BLaER1 treated with 17β-estradiol and CSF1 and Interleukin-3, amounts not matched to agents 10 nM and 100 nM (cell line): Measurements from ENCODE around the gene SLC9A8.

Source experiments
- H3K27ac ChIP-seq, 11 experiments: shearing (Covaris generic); formaldehyde crosslinking; 2 replicates each; pipeline ENCODE4 v1.8.1; 2022
- H3K27me3 ChIP-seq, 11 experiments: shearing (Covaris generic); formaldehyde crosslinking; 2 replicates each; pipeline ENCODE4 v1.8.1; 2022
- H3K36me3 ChIP-seq, 11 experiments: shearing (Covaris generic); formaldehyde crosslinking; 2 replicates each; pipeline ENCODE4 v1.8.1; 2022
- H3K4me1 ChIP-seq, 10 experiments: shearing (Covaris generic); formaldehyde crosslinking; 2 replicates each; pipeline ENCODE4 v1.8.1; 2022
- H3K4me2 ChIP-seq, 11 experiments: shearing (Covaris generic); formaldehyde crosslinking; 2 replicates each; pipeline ENCODE4 v1.8.1; 2022
- H3K4me3 ChIP-seq, 10 experiments: shearing (Covaris generic); formaldehyde crosslinking; 2 replicates each; pipeline ENCODE4 v1.8.1; 2022
- H3K9ac ChIP-seq, 11 experiments: shearing (Covaris generic); formaldehyde crosslinking; 2 replicates each; pipeline ENCODE4 v1.8.1; 2022
- H3K9me3 ChIP-seq, 11 experiments: shearing (Covaris generic); formaldehyde crosslinking; replicated peaks in 1 of 11; 2 replicates each; pipeline ENCODE4 v1.8.1; 2022
- H4K20me1 ChIP-seq, 11 experiments: shearing (Covaris generic); formaldehyde crosslinking; 2 replicates each; pipeline ENCODE4 v1.8.1; 2022
- Cebpa-rat ChIP-seq, 11 experiments: shearing (Covaris generic); IDR thresholded peaks; 2 replicates each; pipeline ENCODE4 v1.8.1; 2022

SLC9A8 gene

DNA sequence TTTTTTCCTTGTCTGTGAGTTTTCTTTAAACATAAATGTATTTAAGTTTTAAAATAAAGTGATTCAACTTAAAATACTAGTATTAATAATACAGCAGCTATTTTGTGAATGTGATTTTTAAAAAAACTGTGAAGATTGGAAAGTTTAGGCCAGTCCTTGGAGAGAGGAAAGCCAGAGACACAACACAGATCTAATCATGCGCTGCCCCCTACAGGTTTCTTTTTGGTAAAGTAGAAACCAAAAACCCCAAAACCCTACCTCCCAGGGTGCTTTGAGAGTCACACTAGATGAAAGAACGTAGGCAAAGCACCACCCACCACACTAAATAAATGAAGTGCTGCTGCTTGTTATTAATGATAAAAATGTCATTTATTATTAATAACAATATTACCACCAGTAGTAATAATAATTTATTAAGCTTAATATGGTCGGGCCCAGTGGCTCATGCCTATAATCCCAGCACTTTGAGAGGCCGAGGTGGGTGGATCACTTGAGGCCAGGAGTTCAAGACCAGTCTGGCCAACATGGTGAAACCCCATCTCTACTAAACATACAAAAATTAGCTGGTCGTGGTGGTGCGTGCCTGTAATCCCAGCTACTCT lies 33.7 kb downstream of the SLC9A8 start:
- no peak overlapping the region for H3K4me3 ChIP-seq
- TF ChIP-seq Cebpa-rat (IDR thresholded peaks at IDR 0.05), result no peak

DNA sequence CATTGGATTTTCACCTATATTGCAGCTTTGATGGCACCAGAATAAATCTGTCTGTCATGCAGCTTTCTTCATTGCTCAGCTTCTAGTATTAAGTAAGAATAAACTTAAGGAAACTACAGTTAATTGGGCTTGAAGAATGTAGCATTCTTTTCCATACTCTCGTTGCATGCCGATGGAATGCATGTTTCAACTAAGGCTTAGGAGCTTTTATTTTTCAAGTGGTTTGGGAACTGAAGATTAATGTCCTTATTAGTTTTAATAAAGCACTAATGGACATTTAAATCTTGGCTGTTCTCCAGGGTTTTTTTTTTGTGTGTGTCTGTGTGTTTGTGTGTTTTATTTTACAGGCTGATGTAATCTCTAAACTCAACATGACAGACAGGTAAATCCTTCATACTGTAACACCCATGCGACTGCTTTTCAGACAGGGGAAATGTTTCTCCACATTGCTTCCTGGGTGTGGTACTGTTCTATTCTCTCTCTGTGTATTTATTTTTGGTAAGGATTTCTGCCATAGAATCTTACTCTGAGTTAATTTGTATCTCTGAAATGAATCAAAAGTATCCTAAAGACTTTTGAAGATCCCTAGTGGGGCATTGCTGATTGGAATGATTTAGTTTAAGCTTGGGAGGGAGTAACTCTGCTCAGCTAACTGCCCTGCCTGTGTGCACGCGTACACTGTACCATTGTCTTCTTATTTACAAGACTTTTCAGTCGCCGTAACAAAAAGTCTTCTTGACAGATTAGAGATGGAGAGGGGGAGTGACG lies 38.0 kb downstream of the SLC9A8 start:
- Histone ChIP-seq H3K27me3 (no peaks in the 10 kb centered on the region), H3K4me2 (peak overlapping the region in 5 of 11 experiments; percentile 5 to 65 (median 40); a peak in 9 of 22 replicates), H3K36me3 (peaks cover 28 to 81% (median 61%) of the 10 kb centered on the region in 11 experiments), H3K9me3 (no peaks in the 10 kb centered on the region), H3K27ac (peak overlapping the region in 1 of 11 experiments; percentile 21; a peak in 1 of 22 replicates), H3K9ac (peak overlapping the region in 1 of 11 experiments; percentile 29; a peak in 1 of 22 replicates), H4K20me1 (peaks cover 0 to 3% (median 0%) of the 10 kb centered on the region in 11 experiments; a peak in 1 of 22 replicates), H3K4me3 (no peak overlapping the region), H3K4me1 (peaks cover 0 to 18% (median 10%) of the 10 kb centered on the region in 10 experiments; a peak in 12 of 20 replicates)
- TF ChIP-seq Cebpa-rat (IDR thresholded peaks at IDR 0.05), result no peak

More for the DNA sequence above, 33.7 kb downstream of the SLC9A8 start:
- Histone ChIP-seq H4K20me1 (peaks cover 0 to 6% (median 0%) of the 10 kb centered on the region in 11 experiments; a peak in 2 of 22 replicates), H3K27ac (no peak overlapping the region), H3K27me3 (no peaks in the 10 kb centered on the region), H3K36me3 (peaks cover 27 to 61% (median 56%) of the 10 kb centered on the region in 11 experiments), H3K4me1 (peaks cover 0 to 14% (median 10%) of the 10 kb centered on the region in 10 experiments; a peak in 15 of 20 replicates), H3K9ac (no peak overlapping the region), H3K4me2 (no peak overlapping the region), H3K9me3 (peaks cover 0 to 9% (median 4%) of the 10 kb centered on the region in 11 experiments; a peak in 8 of 22 replicates)

GRCh38 chr20:49851231-49851705 lies 38.6 kb downstream of the SLC9A8 start:
- Histone ChIP-seq H3K4me2 (peak overlapping the region in 5 of 11 experiments; percentile 5 to 65 (median 40); a peak in 9 of 22 replicates), H3K27me3 (no peaks in the 10 kb centered on the region), H3K27ac (peak overlapping the region in 1 of 11 experiments; percentile 21; a peak in 1 of 22 replicates), H3K9ac (peak overlapping the region in 1 of 11 experiments; percentile 29; a peak in 1 of 22 replicates), H3K36me3 (peaks cover 34 to 87% (median 67%) of the 10 kb centered on the region in 11 experiments), H3K9me3 (no peaks in the 10 kb centered on the region), H3K4me3 (no peak overlapping the region), H3K4me1 (peaks cover 0 to 18% (median 10%) of the 10 kb centered on the region in 10 experiments; a peak in 12 of 20 replicates), H4K20me1 (peaks cover 0 to 3% (median 0%) of the 10 kb centered on the region in 11 experiments; a peak in 1 of 22 replicates)
- TF ChIP-seq Cebpa-rat (IDR thresholded peaks at IDR 0.05), result no peak

DNA sequence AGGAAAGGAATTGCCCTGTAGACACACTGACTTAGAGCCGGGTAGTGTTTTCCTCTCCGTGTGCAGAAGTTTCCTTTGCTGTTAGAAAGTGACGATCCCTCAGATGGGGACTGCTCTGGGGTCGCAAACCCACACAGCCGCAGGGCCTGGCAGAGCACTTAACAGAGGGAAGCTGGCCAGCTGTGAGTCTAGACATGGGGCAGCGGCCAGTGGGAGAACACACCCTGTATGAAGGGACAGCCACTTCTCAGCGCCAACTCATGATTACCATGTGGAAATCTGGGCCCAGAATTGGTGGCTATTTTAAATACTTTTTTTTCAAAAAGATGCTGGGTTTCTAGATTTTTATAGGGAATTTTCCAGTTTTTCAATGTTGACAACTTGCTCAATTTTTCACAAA lies 39.4 kb downstream of the SLC9A8 start:
- no peak for TF ChIP-seq Cebpa-rat (IDR thresholded peaks at IDR 0.05)
- Histone ChIP-seq H3K27ac (0 out of 22 replicates have a peak overlapping the region, but pooled peaks of 1 of the 11 experiments have one; percentile 21), H3K4me3 (no peak overlapping the region), H3K36me3 (peaks cover 41 to 94% (median 74%) of the 10 kb centered on the region in 11 experiments), H4K20me1 (no peaks in the 10 kb centered on the region), H3K9me3 (no peaks in the 10 kb centered on the region), H3K27me3 (no peaks in the 10 kb centered on the region), H3K4me2 (no peak overlapping the region), H3K9ac (0 out of 22 replicates have a peak overlapping the region, but pooled peaks of 1 of the 11 experiments have one; percentile 23), H3K4me1 (peaks cover 0 to 18% (median 10%) of the 10 kb centered on the region in 10 experiments; a peak in 12 of 20 replicates)

- no peaks in the 10 kb centered on the region for H3K9me3 ChIP-seq
- no peak overlapping the region for H3K4me2 ChIP-seq
- H3K9ac ChIP-seq, result no peak overlapping the region
- H3K4me1 ChIP-seq, result peaks cover 0 to 18% (median 10%) of the 10 kb centered on the region in 10 experiments; a peak in 12 of 20 replicates
- no peak overlapping the region for H3K27ac ChIP-seq
- no peaks in the 10 kb centered on the region for H4K20me1 ChIP-seq
- H3K36me3 ChIP-seq, result peaks cover 47 to 98% (median 80%) of the 10 kb centered on the region in 11 experiments
- H3K27me3 ChIP-seq, result no peaks in the 10 kb centered on the region
- no peak for TF ChIP-seq Cebpa-rat (IDR thresholded peaks at IDR 0.05)
- H3K4me3 ChIP-seq, result no peak overlapping the region
These were observed 40.0 kb downstream of the SLC9A8 start for GRCh38 chr20:49852522-49853080.

- H3K36me3 ChIP-seq, result peaks cover 47 to 98% (median 78%) of the 10 kb centered on the region in 11 experiments
These were observed 41.0 kb downstream of the SLC9A8 start for GRCh38 chr20:49853640-49854039.

GRCh38 chr20:49854190-49854875 lies 41.7 kb downstream of the SLC9A8 start:
- H3K4me3 ChIP-seq, result no peak overlapping the region
- H3K27me3 ChIP-seq, result no peaks in the 10 kb centered on the region
- peaks cover 0 to 18% (median 10%) of the 10 kb centered on the region in 10 experiments; a peak in 12 of 20 replicates for H3K4me1 ChIP-seq
- H3K9me3 ChIP-seq, result no peaks in the 10 kb centered on the region
- H3K4me2 ChIP-seq, result no peak overlapping the region
- H4K20me1 ChIP-seq, result 0 out of 22 replicates have a peak, but pooled peaks cover 0 to 4% (median 0%) of the 10 kb centered on the region in 11 experiments
- H3K36me3 ChIP-seq, result peaks cover 44 to 98% (median 76%) of the 10 kb centered on the region in 11 experiments
- H3K9ac ChIP-seq, result no peak overlapping the region
- no peak for TF ChIP-seq Cebpa-rat (IDR thresholded peaks at IDR 0.05)
- no peak overlapping the region for H3K27ac ChIP-seq

More at GRCh38 chr20:49853640-49854039, 41.0 kb downstream of the SLC9A8 start:
- no peaks in the 10 kb centered on the region for H3K27me3 ChIP-seq
- H4K20me1 ChIP-seq, result no peaks in the 10 kb centered on the region
- H3K4me2 ChIP-seq, result no peak overlapping the region
- no peak overlapping the region for H3K4me3 ChIP-seq
- no peak for TF ChIP-seq Cebpa-rat (IDR thresholded peaks at IDR 0.05)
- no peaks in the 10 kb centered on the region for H3K9me3 ChIP-seq
- no peak overlapping the region for H3K9ac ChIP-seq
- H3K4me1 ChIP-seq, result peaks cover 0 to 18% (median 10%) of the 10 kb centered on the region in 10 experiments; a peak in 12 of 20 replicates
- no peak overlapping the region for H3K27ac ChIP-seq

DNA sequence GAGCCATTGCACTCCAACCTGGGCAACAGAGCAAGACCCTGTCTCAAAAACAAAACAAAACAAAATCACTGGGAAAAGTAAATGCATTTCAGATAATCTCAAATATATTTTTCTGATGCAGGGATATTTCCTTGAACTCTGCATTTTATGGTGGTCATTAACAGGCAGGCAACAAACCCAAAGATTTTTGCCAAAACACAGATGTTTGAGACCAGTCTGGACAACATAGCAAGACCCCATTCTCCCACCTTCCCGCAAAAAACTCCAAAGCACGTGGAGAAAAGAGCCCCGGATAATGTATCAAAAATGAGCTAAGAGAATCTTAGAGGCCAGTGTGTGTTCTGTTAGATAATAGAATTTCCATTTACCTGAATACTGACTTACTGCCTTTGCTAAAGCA lies 44.3 kb downstream of the SLC9A8 start:
- Histone ChIP-seq H3K4me2 (no peak overlapping the region), H3K36me3 (peaks cover 33 to 91% (median 68%) of the 10 kb centered on the region in 11 experiments)
- TF ChIP-seq Cebpa-rat (IDR thresholded peaks at IDR 0.05), result no peak

More for the DNA sequence above, 44.3 kb downstream of the SLC9A8 start:
- no peak overlapping the region for H3K9ac ChIP-seq
- no peak overlapping the region for H3K27ac ChIP-seq
- no peaks in the 10 kb centered on the region for H3K9me3 ChIP-seq
- H4K20me1 ChIP-seq, result 0 out of 22 replicates have a peak, but pooled peaks cover 0 to 4% (median 0%) of the 10 kb centered on the region in 11 experiments
- H3K27me3 ChIP-seq, result no peaks in the 10 kb centered on the region
- 0 out of 20 replicates have a peak, but pooled peaks cover 0 to under 1% (median 0%) of the 10 kb centered on the region in 10 experiments for H3K4me1 ChIP-seq
- H3K4me3 ChIP-seq, result no peak overlapping the region
